D721Med (cell line): ENCODE data around the gene CAGE1.

Source experiments
- DNase-seq: peaks from one replicate; pipeline ENCODE4 v3.0.0; 2011; ENCODE audit warnings: low spot score; ENCODE audit not compliant: insufficient read length
- FAIRE-seq: peaks from 2 replicates; lab custom pipeline; 2011; peaks lifted over from hg19 to GRCh38; lab: Jason Lieb, UNC
- CTCF ChIP-seq: IDR thresholded peaks from 2 replicates; pipeline ENCODE4 v1.5.1; 2012; ENCODE audit warnings: mild to moderate bottlenecking, control low read depth; ENCODE audit not compliant: insufficient read depth; ENCODE audit errors: missing control alignments

CAGE1 gene

DNA sequence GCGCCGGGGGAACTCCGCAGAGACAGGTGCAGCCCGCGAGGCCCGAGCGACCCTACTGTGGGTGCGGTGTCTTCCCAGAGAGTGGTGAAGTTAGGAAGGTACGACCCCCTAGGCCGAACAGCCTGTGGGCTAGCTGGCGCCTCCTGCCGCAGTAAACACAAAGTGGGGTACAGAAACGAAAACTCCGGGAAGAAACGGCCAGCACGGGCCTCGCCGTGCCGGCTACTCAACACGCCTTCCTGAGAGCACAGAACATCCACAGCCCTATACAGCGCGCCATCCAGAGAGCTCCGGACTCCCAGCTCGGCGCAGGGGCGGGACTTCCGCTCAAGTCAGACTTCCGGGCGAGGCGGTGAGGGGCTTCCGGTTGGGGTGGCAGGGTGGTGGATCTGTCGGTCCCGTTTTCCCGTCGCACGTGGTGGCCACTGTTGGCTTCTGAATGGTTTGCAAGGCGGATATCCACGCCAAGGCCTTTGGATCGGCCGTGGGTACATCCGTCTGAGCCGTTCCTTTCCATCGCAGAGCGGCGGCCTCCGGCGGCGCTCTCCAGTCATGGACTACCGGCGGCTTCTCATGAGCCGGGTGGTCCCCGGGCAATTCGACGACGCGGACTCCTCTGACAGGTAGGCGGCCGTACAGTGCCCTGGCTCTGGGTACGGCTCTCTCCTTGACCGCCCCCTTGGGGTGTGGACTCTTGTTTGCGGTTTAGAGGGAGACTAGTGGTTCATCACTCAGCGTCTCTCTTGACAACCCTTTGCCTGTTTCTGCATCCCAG lies at the start of gene CAGE1, which contains the start of gene RIOK1:
TSS of gene CAGE1 (minus strand) at position 292 of the 775 bp plus-strand sequence. CDS start 2,569 bp downstream, outside the sequence.
TSS of gene RIOK1 (plus strand) at position 358 of the 775 bp plus-strand sequence. CDS start at position 553, 195 bp downstream.
- DNase-seq (peak; percentile 88), FAIRE-seq (no peak)
- no peak for TF ChIP-seq CTCF

- FAIRE-seq (no peak), DNase-seq (no peak)
- no peak for TF ChIP-seq CTCF
Measured at GRCh38 chr6:7439228-7439627, 49.7 kb upstream of the CAGE1 start.

DNA sequence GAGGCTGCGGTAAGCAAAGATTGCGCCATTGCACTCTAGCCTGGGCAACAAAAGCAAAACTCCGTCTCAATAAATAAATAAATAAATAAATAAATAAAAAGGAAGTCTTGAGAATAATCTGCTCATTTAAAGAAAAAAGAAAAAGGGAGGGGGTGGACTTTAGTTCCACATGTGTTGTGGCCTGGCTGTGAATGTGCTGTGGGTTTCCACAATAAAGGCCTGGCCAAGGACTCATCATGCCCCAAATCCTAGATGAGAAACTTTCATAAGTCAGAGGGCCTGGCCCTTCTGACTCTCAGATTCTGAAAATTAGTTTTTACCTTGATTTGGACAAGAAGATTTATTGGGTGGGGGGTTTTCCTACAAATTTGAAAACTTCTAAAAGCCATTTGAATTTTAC lies 48.5 kb upstream of the CAGE1 start:
- TF ChIP-seq CTCF, result no peak
- FAIRE-seq (no peak), DNase-seq (no peak)

GRCh38 chr6:7434672-7435071 lies 45.1 kb upstream of the CAGE1 start:
- FAIRE-seq, result no peak
- no peak for TF ChIP-seq CTCF

GRCh38 chr6:7433121-7433617 lies 43.6 kb upstream of the CAGE1 start:
- DNase-seq, result no peak
- TF ChIP-seq CTCF, result no peak
- FAIRE-seq, result no peak

More at GRCh38 chr6:7434672-7435071, 45.1 kb upstream of the CAGE1 start:
- no peak for DNase-seq

- DNase-seq (no peak), FAIRE-seq (no peak)
- TF ChIP-seq CTCF, result no peak
Measured at GRCh38 chr6:7432391-7433120, 43.0 kb upstream of the CAGE1 start.
